Common myeloid progenitor, CD34-positive (primary cell): ENCODE measurements around the gene DOCK6.
A peak's percentile ranks its signal among the peaks of the same experiment; 100 is the strongest.

Source experiments
- CTCF ChIA-PET: fragments of 350-600 bp; sonication (Branson Sonifier 250); formaldehyde crosslinking; loops from one replicate; lab custom pipeline; 2021; ENCODE audit warnings: antibody characterized with exemption; lab: Charles Lee
- POLR2A ChIA-PET: fragments of 350-600 bp; sonication (Branson Sonifier 250); formaldehyde crosslinking; loops from one replicate; lab custom pipeline; 2021; ENCODE audit warnings: antibody characterized with exemption; lab: Charles Lee
- DNase-seq, 3 donors: peaks; one replicate each; pipeline versions ENCODE4 v3.0.0 to v3.0.0-alpha.2; 2013
- H3K27ac ChIP-seq, 2 experiments: 1 replicate in 1 of 2; 2 replicates in 1 of 2; pipeline ENCODE4 v1.7.0; 2013; ENCODE audit warnings: inconsistent platforms in 2 of 2, low read length in 2 of 2, mild to moderate bottlenecking in 2 of 2, low read depth in 1 of 2, moderate library complexity in 1 of 2; ENCODE audit not compliant: severe bottlenecking in 2 of 2, insufficient read depth in 1 of 2, poor library complexity in 1 of 2
- H3K27me3 ChIP-seq, 5 experiments: replicated peaks in 2 of 5; 1 replicate in 3 of 5; 2 replicates in 2 of 5; pipeline versions ENCODE4 v1.6.1 to v1.7.0; 2013; ENCODE audit warnings: low read length in 4 of 5, mild to moderate bottlenecking in 2 of 5, moderate library complexity in 2 of 5, inconsistent platforms in 1 of 5; ENCODE audit not compliant: insufficient read depth in 5 of 5, control insufficient read depth in 4 of 5
- H3K36me3 ChIP-seq, 4 experiments: 1 replicate in 2 of 4; 2 replicates in 2 of 4; pipeline versions ENCODE4 v1.6.1 to v1.7.0; 2013; ENCODE audit warnings: low read length in 3 of 4, control low read depth in 1 of 4, mild to moderate bottlenecking in 1 of 4; ENCODE audit not compliant: control insufficient read depth in 4 of 4, insufficient read depth in 4 of 4
- H3K4me1 ChIP-seq, 4 experiments: 1 replicate in 3 of 4; 2 replicates in 1 of 4; pipeline versions ENCODE4 v1.6.1 to v1.7.1; 2013; ENCODE audit warnings: low read length in 3 of 4, mild to moderate bottlenecking in 3 of 4, control low read depth in 1 of 4, inconsistent platforms in 1 of 4, moderate library complexity in 1 of 4; ENCODE audit not compliant: control insufficient read depth in 4 of 4, insufficient read depth in 4 of 4; ENCODE audit errors: control extremely low read depth in 1 of 4
- H3K4me3 ChIP-seq, 7 experiments: 1 replicate in 4 of 7; 2 replicates in 3 of 7; pipeline versions ENCODE4 v1.5.1 to v1.7.0; 2013; ENCODE audit warnings: mild to moderate bottlenecking in 7 of 7, low read length in 6 of 7, moderate library complexity in 6 of 7, inconsistent platforms in 2 of 7, low read depth in 2 of 7, control low read depth in 1 of 7; ENCODE audit not compliant: insufficient read depth in 4 of 7, control insufficient read depth in 1 of 7; ENCODE audit errors: extremely low read depth in 1 of 7
- H3K9me3 ChIP-seq, 5 experiments: 1 replicate in 4 of 5; 2 replicates in 1 of 5; pipeline versions ENCODE4 v1.6.1 to v1.7.1; 2013; ENCODE audit warnings: low read length in 4 of 5, mild to moderate bottlenecking in 2 of 5, inconsistent platforms in 1 of 5, low read depth in 1 of 5, moderate library complexity in 1 of 5; ENCODE audit not compliant: control insufficient read depth in 4 of 5, insufficient read depth in 2 of 5; ENCODE audit errors: control extremely low read depth in 1 of 5
- WGBS: methylation state at CpG from one replicate; pipeline ENCODE4 v1.1.5; 2013; ENCODE audit not compliant: insufficient coverage; 5-methylcytosine and 5-hydroxymethylcytosine counted together

The DOCK6 gene

DNA sequence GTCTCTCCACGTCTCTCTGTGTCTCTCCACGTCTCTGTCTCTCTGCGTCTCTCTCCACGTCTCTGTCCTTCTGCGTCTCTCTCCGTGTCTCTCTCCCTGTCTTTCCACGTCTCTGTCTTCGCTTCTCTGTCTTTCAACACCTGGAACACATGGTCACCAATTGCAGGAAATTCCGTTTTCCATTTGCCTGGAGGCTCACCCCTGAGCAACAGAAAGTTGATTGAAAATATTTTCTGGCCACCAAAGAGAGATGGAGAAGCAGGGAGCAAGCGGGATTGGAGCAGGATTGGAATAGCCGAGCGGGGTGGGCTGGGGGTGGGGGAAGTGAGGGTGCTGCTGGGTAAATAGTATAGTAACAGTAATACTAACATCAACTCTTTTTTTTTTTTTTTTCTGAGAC lies 66.6 kb downstream of the DOCK6 start:
- no peaks in the 10 kb centered on the region for H3K27me3 ChIP-seq
- no peak for DNase-seq
- 85% methylated on average over 7 of the region's 12 CpGs for WGBS
- ChIA-PET CTCF (no interaction called here), POLR2A (no interaction called here)
- H3K9me3 ChIP-seq: no peaks in the 10 kb centered on the region
- H3K4me3 ChIP-seq: peak overlapping the region in 3 of 7 experiments; percentile 4 to 69 (median 28)
- H3K27ac ChIP-seq: no peak overlapping the region
- peaks cover 0 to 19% (median 0%) of the 10 kb centered on the region in 4 experiments for H3K36me3 ChIP-seq
- H3K4me1 ChIP-seq: peaks cover 0 to 41% (median 26%) of the 10 kb centered on the region in 4 experiments

DNA sequence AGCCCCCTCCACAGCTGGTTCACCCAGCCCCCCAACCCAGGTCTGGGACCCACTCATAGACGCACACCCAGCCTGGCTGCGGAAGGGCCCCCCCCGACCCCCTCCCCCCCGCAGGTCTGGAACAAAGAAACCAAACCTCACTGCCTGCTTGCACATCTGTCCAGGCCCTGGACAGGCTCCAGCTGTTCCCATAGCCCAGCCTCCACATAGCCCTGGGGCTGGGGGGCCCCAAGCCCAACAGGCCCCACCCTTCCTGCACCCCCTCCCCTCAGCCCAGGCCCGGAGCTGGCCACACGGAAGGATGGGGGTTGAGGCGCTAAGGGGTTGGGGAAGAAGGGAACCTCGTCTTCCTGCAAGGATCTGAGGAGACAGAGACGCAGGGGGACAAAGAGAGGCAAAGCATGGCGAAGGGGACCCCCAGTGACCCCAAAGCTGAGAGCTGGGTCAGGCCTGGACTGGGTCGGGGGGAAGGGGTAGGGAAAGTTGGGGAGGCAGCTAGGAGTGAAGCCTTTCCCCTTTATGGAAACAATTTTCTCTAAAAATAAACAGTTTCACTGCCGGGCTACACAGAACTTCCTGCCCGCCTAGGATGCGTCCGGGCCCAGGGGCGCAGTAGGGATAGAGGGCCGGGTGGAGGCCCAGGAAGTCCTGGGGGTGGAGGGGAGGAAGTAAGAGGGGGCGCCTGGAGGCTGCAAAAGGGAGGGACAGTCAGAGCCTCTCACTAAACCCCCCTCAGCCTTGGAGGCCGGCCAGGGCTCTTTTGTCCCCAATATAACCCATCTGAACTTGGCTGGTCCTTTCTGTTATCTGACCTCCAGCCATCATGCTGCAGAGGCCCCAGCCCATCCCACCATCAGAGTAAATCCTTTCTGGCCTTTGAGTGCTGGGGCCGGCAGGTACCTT lies 67.4 kb downstream of the DOCK6 start:
- CTCF ChIA-PET: interaction anchor here (1.2 to 1.6 kb wide), 2 partner anchors 9 to 13 kb away, joined by 5 to 6 read pairs; no protein-coding TSS in a partner anchor
- POLR2A ChIA-PET: no interaction called here
- DNase-seq: peak in 1 of 3 donors; percentile 26

DNA sequence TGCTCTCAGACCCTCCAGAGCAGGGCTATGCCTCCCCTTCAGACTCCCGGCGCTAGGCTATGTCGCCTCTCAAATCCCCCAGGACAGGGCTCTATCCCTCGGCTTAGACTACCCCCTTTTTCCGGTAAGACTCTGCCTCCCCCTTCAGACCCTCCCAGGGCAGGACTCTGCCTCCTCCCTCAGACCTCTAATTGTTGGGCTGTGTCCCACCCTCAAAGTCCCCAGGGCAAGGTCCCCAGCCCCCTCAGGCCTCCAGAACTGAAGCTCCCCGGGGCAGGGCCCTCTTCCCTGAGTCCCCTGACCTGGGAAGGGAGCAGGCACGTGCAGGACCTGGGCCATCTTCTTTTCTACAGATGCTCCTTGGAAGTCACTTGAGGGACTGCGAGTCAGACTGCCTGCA lies 68.2 kb downstream of the DOCK6 start:
- Histone ChIP-seq H3K36me3 (peaks cover 0 to 19% (median 0%) of the 10 kb centered on the region in 4 experiments), H3K9me3 (no peaks in the 10 kb centered on the region), H3K27ac (no peak overlapping the region), H3K27me3 (no peaks in the 10 kb centered on the region), H3K4me3 (no peak overlapping the region), H3K4me1 (peaks cover 0 to 39% (median 26%) of the 10 kb centered on the region in 4 experiments)
- POLR2A ChIA-PET: no interaction called here
- WGBS: 100% methylated on average over 4 of the region's 8 CpGs
- DNase-seq: no peak
- CTCF ChIA-PET: interaction anchor here (1.2 to 1.6 kb wide), 2 partner anchors 10 to 13 kb away, joined by 5 to 6 read pairs; no protein-coding TSS in a partner anchor

More for the DNA sequence above, 67.4 kb downstream of the DOCK6 start:
- peaks cover 0 to 41% (median 26%) of the 10 kb centered on the region in 4 experiments for H3K4me1 ChIP-seq
- no peaks in the 10 kb centered on the region for H3K27me3 ChIP-seq
- WGBS: 15% methylated on average over 6 of the region's 20 CpGs
- H3K4me3 ChIP-seq: peak overlapping the region in 4 of 7 experiments; percentile 28 to 69 (median 42)
- no peak overlapping the region for H3K27ac ChIP-seq
- peaks cover 0 to 19% (median 0%) of the 10 kb centered on the region in 4 experiments for H3K36me3 ChIP-seq
- H3K9me3 ChIP-seq: no peaks in the 10 kb centered on the region

DNA sequence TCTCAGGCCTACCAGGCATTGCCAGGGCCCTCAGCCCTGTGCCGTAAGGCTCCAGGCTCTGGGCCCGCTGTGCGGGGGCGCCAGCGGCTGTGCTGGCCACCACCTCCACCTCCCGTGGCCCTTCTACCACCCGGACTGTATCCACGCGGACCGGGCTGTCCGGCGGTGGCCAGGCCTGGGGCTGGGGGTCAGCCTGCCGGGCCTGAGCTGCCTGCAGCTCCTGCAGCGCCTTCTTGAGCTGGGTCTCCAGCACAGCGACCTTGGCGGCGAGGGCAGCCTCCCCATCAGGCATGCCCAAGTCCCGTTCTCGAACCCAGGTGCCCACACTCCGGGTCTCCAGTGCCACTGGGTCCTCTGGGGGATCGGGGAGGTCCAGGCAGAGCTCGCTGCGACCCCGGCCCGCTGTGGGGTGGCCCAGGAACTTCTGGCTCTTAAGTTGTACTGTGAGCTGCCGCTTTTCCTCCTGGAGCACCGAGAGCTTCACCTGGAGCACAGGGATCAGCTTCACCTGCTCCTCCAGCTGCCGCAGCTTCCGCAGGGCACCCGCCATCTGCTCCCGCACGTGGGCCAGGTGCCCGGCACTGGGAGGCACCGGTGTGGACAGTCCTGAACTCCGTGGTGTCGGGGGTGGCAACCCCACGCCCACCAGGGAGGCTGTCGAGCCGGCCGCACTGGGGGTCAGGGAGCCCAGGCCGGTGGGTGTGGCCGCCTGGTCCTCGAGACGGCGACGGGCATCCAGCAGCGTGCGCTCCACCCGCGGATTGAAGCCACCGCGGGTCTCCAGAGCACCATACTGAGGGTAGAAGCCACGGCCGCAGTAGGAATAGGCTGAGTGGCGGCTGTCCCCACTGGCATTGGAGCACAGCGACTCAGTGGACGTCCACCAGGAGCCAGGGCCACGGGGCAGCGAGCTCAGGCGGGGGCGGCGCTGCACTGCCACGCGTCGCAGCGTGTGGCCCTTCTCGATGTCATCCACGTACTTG lies 69.1 kb downstream of the DOCK6 start:
- POLR2A ChIA-PET: no interaction called here

DNA sequence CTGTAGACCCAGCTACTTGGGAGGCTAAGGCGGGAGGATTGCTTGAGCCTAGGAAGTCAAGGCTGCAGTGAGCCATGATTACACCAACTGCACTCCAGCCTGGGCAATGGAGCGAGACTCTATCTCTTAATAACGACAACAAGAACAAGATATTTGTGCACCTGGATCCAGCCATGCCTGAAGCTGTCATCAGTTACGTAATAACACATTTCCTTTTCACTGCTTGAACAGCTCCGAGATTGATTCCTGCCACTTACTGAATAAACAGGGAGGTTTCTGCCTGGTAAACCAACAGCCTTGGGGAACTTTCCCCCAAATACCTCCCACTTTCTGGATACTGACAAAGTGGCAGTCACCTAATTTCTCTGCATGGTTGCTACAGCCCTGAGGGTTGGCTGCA lies 70.4 kb downstream of the DOCK6 start:
- ChIA-PET CTCF (interaction anchor here (0.6 to 1.6 kb wide), 2 partner anchors 15 to 50 kb away, joined by 3 read pairs; no protein-coding TSS in a partner anchor), POLR2A (no interaction called here)
- DNase-seq: peak in 1 of 3 donors; percentile 29
- WGBS: 89% methylated on average over 5 of the region's 5 CpGs
- peaks cover 0 to 26% (median 22%) of the 10 kb centered on the region in 4 experiments for H3K4me1 ChIP-seq
- no peak overlapping the region for H3K27ac ChIP-seq
- peaks cover 0 to 22% (median 0%) of the 10 kb centered on the region in 4 experiments for H3K36me3 ChIP-seq
- no peaks in the 10 kb centered on the region for H3K9me3 ChIP-seq
- H3K27me3 ChIP-seq: no peaks in the 10 kb centered on the region
- H3K4me3 ChIP-seq: no peak overlapping the region

More for the DNA sequence above, 69.1 kb downstream of the DOCK6 start:
- WGBS: 98% methylated on average over 67 of the region's 68 CpGs
- H3K36me3 ChIP-seq: peaks cover 0 to 19% (median 0%) of the 10 kb centered on the region in 4 experiments
- no peaks in the 10 kb centered on the region for H3K9me3 ChIP-seq
- CTCF ChIA-PET: interaction anchor here (0.6 to 1.6 kb wide), 4 partner anchors 10 to 49 kb away, joined by 3 to 6 read pairs (median 3); no protein-coding TSS in a partner anchor
- no peak for DNase-seq
- peaks cover 0 to 34% (median 26%) of the 10 kb centered on the region in 4 experiments for H3K4me1 ChIP-seq
- no peaks in the 10 kb centered on the region for H3K27me3 ChIP-seq
- no peak overlapping the region for H3K27ac ChIP-seq
- H3K4me3 ChIP-seq: no peak overlapping the region

GRCh38 chr19:11191273-11191755 lies 71.0 kb downstream of the DOCK6 start:
- peak; percentile 31 to 76 (median 68) for DNase-seq
- Histone ChIP-seq H3K4me3 (no peak overlapping the region), H3K27ac (no peak overlapping the region), H3K27me3 (no peaks in the 10 kb centered on the region), H3K4me1 (peaks cover 0 to 20% (median 16%) of the 10 kb centered on the region in 4 experiments), H3K9me3 (no peaks in the 10 kb centered on the region), H3K36me3 (peaks cover 0 to 22% (median 0%) of the 10 kb centered on the region in 4 experiments)
- CTCF ChIA-PET: interaction anchor here (0.6 to 1.6 kb wide), 3 partner anchors 13 to 51 kb away, joined by 3 read pairs; no protein-coding TSS in a partner anchor
- WGBS: 45% methylated on average over 8 of the region's 8 CpGs
- POLR2A ChIA-PET: no interaction called here
